Measurements from ENCODE around the gene GPRIN1.
"Not testable (repeated sequence)": the region's sequence is repeated elsewhere in the genome, so short reads cannot be mapped to it uniquely, and the experiment has no call there.

The GPRIN1 gene

GRCh38 chr5:176596069-176596644 lies 13.8 kb downstream of the GPRIN1 start:
- DNase-seq: no peak

- no peak for DNase-seq
These were observed 14.5 kb downstream of the GPRIN1 start for GRCh38 chr5:176595386-176595943.

GRCh38 chr5:176594554-176594953 lies 15.4 kb downstream of the GPRIN1 start:
- DNase-seq: no peak

GRCh38 chr5:176593273-176593869 lies 16.6 kb downstream of the GPRIN1 start:
- DNase-seq: no peak

GRCh38 chr5:176592573-176592972 lies 17.4 kb downstream of the GPRIN1 start:
- DNase-seq: no peak

GRCh38 chr5:176591667-176592066 lies 18.3 kb downstream of the GPRIN1 start:
- DNase-seq: not testable (repeated sequence)

- DNase-seq: no peak
These were observed 19.8 kb downstream of the GPRIN1 start for GRCh38 chr5:176590035-176590717.

- no peak for DNase-seq
These were observed 20.8 kb downstream of the GPRIN1 start for GRCh38 chr5:176589039-176589769.

GRCh38 chr5:176588297-176588696 lies 21.7 kb downstream of the GPRIN1 start:
- no peak for DNase-seq

- no peak for DNase-seq
These were observed 22.6 kb downstream of the GPRIN1 start for GRCh38 chr5:176587398-176587797.

- no peak for DNase-seq
These were observed 26.9 kb downstream of the GPRIN1 start for GRCh38 chr5:176583076-176583475.

- no peak for DNase-seq
These were observed 28.6 kb downstream of the GPRIN1 start for GRCh38 chr5:176581361-176581760.

GRCh38 chr5:176579323-176579722 lies 30.6 kb downstream of the GPRIN1 start:
- DNase-seq: no peak

GRCh38 chr5:176578391-176578808 lies 31.6 kb downstream of the GPRIN1 start:
- DNase-seq: peak; percentile 31

- no peak for DNase-seq
These were observed 32.4 kb downstream of the GPRIN1 start for GRCh38 chr5:176577312-176578176.

- no peak for DNase-seq
These were observed 34.2 kb downstream of the GPRIN1 start for GRCh38 chr5:176575488-176576422.

- no peak for DNase-seq
These were observed 34.9 kb downstream of the GPRIN1 start for GRCh38 chr5:176575066-176575465.

- DNase-seq: no peak
These were observed 35.7 kb downstream of the GPRIN1 start for GRCh38 chr5:176574297-176574591.

GRCh38 chr5:176573564-176574296 lies 36.2 kb downstream of the GPRIN1 start:
- DNase-seq: peak; percentile 84

- DNase-seq: no peak
These were observed 39.9 kb downstream of the GPRIN1 start for GRCh38 chr5:176570044-176570443.

GRCh38 chr5:176568657-176569056 lies 41.3 kb downstream of the GPRIN1 start:
- no peak for DNase-seq
